ENCODE results near the gene MRM1.

GRCh38 chr17:36653856-36654255 is 52.5 kb downstream of the MRM1 start:
- TF ChIP-seq CTCF (IDR thresholded peaks at IDR 0.05; ENCODE audit: low read length), result no peak
- TF ChIP-seq EZH2 (IDR thresholded peaks at IDR 0.05; ENCODE audit: borderline replicate concordance, low read length), result no peak
